GM12878 (cell line): ENCODE measurements around the gene TMPRSS6. TPM values are rescaled to one million over a fixed set of nuclear protein-coding genes. Genes with fewer than 3 reads are reported as not detected.

ENCODE experiments used
- ATAC-seq: fragments of 200-7000 bp; cut with Tn5 transposase; 3 replicates; pipeline ENCODE4 v1.9.1; 2020; ENCODE audit warnings: mild to moderate bottlenecking, moderate library complexity
- BruUV-seq: library from RNA; stranded (reverse); fragments of 400-500 nt; replicated peaks from 2 replicates; lab custom pipeline; 2021; lab: Mats Ljungman, UMichigan
- CTCF ChIA-PET: fragments of 300-600 bp; sonication (Branson Sonifier 250); formaldehyde crosslinking; extraction: SDS; loops from one replicate; lab custom pipeline; 2021; ENCODE audit warnings: inconsistent platforms; lab: Yijun Ruan, JAX
- POLR2A ChIA-PET: fragments of 350-600 bp; formaldehyde crosslinking; extraction: SDS; loops from one replicate; lab custom pipeline; 2021; ENCODE audit warnings: inconsistent platforms; lab: Charles Lee
- RAD21 ChIA-PET: fragments of 300-600 bp; sonication (Branson Sonifier 250); formaldehyde crosslinking; loops from one replicate; lab custom pipeline; 2023; ENCODE audit warnings: antibody characterized with exemption; ENCODE audit not compliant: unreplicated experiment; lab: Charles Lee
- SMC1A ChIA-PET: fragments of 300-600 bp; sonication (Branson Sonifier 250); formaldehyde crosslinking; loops from one replicate; lab custom pipeline; 2023; ENCODE audit not compliant: unreplicated experiment, uncharacterized antibody; lab: Charles Lee
- DNase-seq: peaks from one replicate; pipeline ENCODE4 v3.0.0-alpha.2; 2011; ENCODE audit warnings: low read depth, low spot score
- FAIRE-seq: peaks from 3 replicates; lab custom pipeline; 2011; peaks lifted over from hg19 to GRCh38; lab: Jason Lieb, UNC
- H2AFZ ChIP-seq: 2 replicates; pipeline ENCODE4 v1.6.0; 2011; ENCODE audit warnings: low read depth, low read length, control low read depth; ENCODE audit not compliant: control insufficient read depth
- H3K27ac ChIP-seq: 2 replicates; pipeline ENCODE4 v1.5.1; 2011; ENCODE audit warnings: control low read depth; ENCODE audit not compliant: control insufficient read depth, insufficient read depth
- H3K27me3 ChIP-seq, 2 experiments: replicated peaks in 1 of 2; 2 replicates each; pipeline versions ENCODE4 v1.6.0 to v1.6.1; 2011; ENCODE audit warnings: low read length in 1 of 2; ENCODE audit not compliant: control insufficient read depth in 2 of 2, insufficient read depth in 2 of 2
- H3K36me3 ChIP-seq, 2 experiments: 2 replicates each; pipeline ENCODE4 v1.5.1; 2011; ENCODE audit warnings: low read length in 1 of 2; ENCODE audit not compliant: control insufficient read depth in 2 of 2, insufficient read depth in 2 of 2
- H3K4me1 ChIP-seq: 2 replicates; pipeline ENCODE4 v1.6.1; 2011; ENCODE audit warnings: mild to moderate bottlenecking, low read length, moderate library complexity, mixed read lengths; ENCODE audit not compliant: control insufficient read depth, insufficient read depth
- H3K4me2 ChIP-seq: 2 replicates; pipeline ENCODE4 v1.6.0; 2011; ENCODE audit warnings: control low read depth; ENCODE audit not compliant: control insufficient read depth, insufficient read depth
- H3K4me3 ChIP-seq: fragments of 200-600 bp; sonication (generic); 2 replicates; pipeline ENCODE4 v1.5.1; 2016
- H3K79me2 ChIP-seq: 2 replicates; pipeline ENCODE4 v1.6.0; 2011; ENCODE audit warnings: low read length; ENCODE audit not compliant: control insufficient read depth, insufficient read depth
- H3K9ac ChIP-seq: 2 replicates; pipeline ENCODE4 v1.8.0; 2011; ENCODE audit warnings: low read length, control low read depth, mixed read lengths; ENCODE audit not compliant: control insufficient read depth, insufficient read depth
- H3K9me3 ChIP-seq: replicated peaks from 3 replicates; pipeline ENCODE4 v1.5.1; 2011; ENCODE audit warnings: mild to moderate bottlenecking, low read length; ENCODE audit not compliant: control insufficient read depth, insufficient read depth
- H4K20me1 ChIP-seq: 2 replicates; pipeline ENCODE4 v1.6.0; 2011; ENCODE audit not compliant: control insufficient read depth, insufficient read depth
- BMI1 ChIP-seq: fragments of 450-650 bp; IDR thresholded peaks from 2 replicates; pipeline ENCODE4 v1.6.1; 2016; ENCODE audit warnings: mild to moderate bottlenecking, moderate library complexity, borderline replicate concordance
- E4F1 ChIP-seq: fragments of 450-650 bp; IDR thresholded peaks from 2 replicates; pipeline ENCODE4 v1.6.1; 2018; ENCODE audit warnings: borderline replicate concordance, mild to moderate bottlenecking; ENCODE audit not compliant: partially characterized antibody
- EGR1 ChIP-seq, 2 experiments: IDR thresholded peaks; 1 replicate in 1 of 2; 2 replicates in 1 of 2; pipeline ENCODE4 v1.6.1; 2011 to 2012; ENCODE audit warnings: low read depth in 2 of 2, low read length in 2 of 2, borderline replicate concordance in 1 of 2, mild to moderate bottlenecking in 1 of 2, moderate library complexity in 1 of 2
- EZH2 ChIP-seq: IDR thresholded peaks from 2 replicates; pipeline ENCODE4 v1.6.1; 2012; ENCODE audit warnings: low read depth, mild to moderate bottlenecking, control low read depth, inconsistent platforms, low read length, borderline replicate concordance; ENCODE audit not compliant: control insufficient read depth
- FOS ChIP-seq: IDR thresholded peaks from 3 replicates; pipeline ENCODE4 v1.6.1; 2011; ENCODE audit warnings: borderline replicate concordance; ENCODE audit not compliant: insufficient read length; ENCODE audit errors: extremely low read depth
- NR2C2 ChIP-seq: IDR thresholded peaks from 2 replicates; pipeline ENCODE4 v1.6.1; 2011; ENCODE audit warnings: borderline replicate concordance, low read depth; ENCODE audit not compliant: control insufficient read depth, insufficient read length
- POLR2A ChIP-seq: IDR thresholded peaks from 2 replicates; pipeline ENCODE4 v1.6.1; 2011; ENCODE audit warnings: low read depth, mild to moderate bottlenecking, low read length
- POLR2AphosphoS2 ChIP-seq: IDR thresholded peaks from 2 replicates; pipeline ENCODE4 v1.6.1; 2011; ENCODE audit warnings: low read depth, mild to moderate bottlenecking, low read length, improper control_type of control experiment, moderate library complexity
- RCOR1 ChIP-seq: conservative IDR thresholded peaks from 2 replicates; pipeline ENCODE4 v1.6.1; 2012; ENCODE audit warnings: low read depth, low read length, improper control_type of control experiment
- SIN3A ChIP-seq: IDR thresholded peaks from 2 replicates; pipeline ENCODE4 v1.6.1; 2012; ENCODE audit warnings: low read depth, low read length, improper control_type of control experiment
- SKIL ChIP-seq: fragments of 450-650 bp; IDR thresholded peaks from 2 replicates; pipeline ENCODE4 v1.6.1; 2017; ENCODE audit warnings: mild to moderate bottlenecking, low read depth, inconsistent platforms; ENCODE audit not compliant: poor library complexity, severe bottlenecking
- SUZ12 ChIP-seq: fragments of 200-600 bp; sonication (generic); IDR thresholded peaks from one replicate; pipeline ENCODE4 v1.6.1; 2018; ENCODE audit warnings: antibody characterized with exemption, mild to moderate bottlenecking; ENCODE audit not compliant: unreplicated experiment
- ZNF24 ChIP-seq: fragments of 450-650 bp; IDR thresholded peaks from 2 replicates; pipeline ENCODE4 v1.6.1; 2017; ENCODE audit warnings: antibody characterized with exemption, mild to moderate bottlenecking
- ZNF592 ChIP-seq: fragments of 450-650 bp; IDR thresholded peaks from 2 replicates; pipeline ENCODE4 v1.6.1; 2017; ENCODE audit warnings: mild to moderate bottlenecking, moderate library complexity
- WGBS: methylation state at CpG from one replicate; pipeline ENCODE4 v1.1.6; 2016; ENCODE audit warnings: low lambda C conversion rate; ENCODE audit not compliant: insufficient replicate concordance, insufficient coverage; ENCODE audit errors: missing lambda C conversion rate; 5-methylcytosine and 5-hydroxymethylcytosine counted together
- in situ Hi-C: fragments of 300-500 bp; cut with MboI; formaldehyde crosslinking; loops from 9 replicates; pipeline ENCODE4 v1.14.3; 2018; ENCODE audit warnings: mixed read lengths
- intact Hi-C: fragments of 100-400 bp; cut with micrococcal nuclease; formaldehyde crosslinking; loops from one replicate; pipeline ENCODE4 v1.14.2; 2022; ENCODE audit not compliant: unreplicated experiment
- polyA plus RNA-seq, 11 experiments: library from polyadenylated mRNA; depleted of rRNA in 4 of 11; unstranded in 6 of 11; stranded (reverse) in 5 of 11; fragments of >200 nt; fragmentation: Nextera tagmentation in 4 of 11; fragmentation: Illumina TruSeq in 1 of 11; extraction: Ambion mirVana in 4 of 11; extraction: Trizol in 1 of 11; gene quantifications; 1 replicate in 1 of 11; 2 replicates in 10 of 11; pipeline versions ENCODE4 v1.2.1 to v1.2.3, GENCODE V29; 2011 to 2016; ENCODE audit warnings: inconsistent platforms in 2 of 11, missing spikeins in 2 of 11, low read depth in 1 of 11
- total RNA-seq, 4 experiments: library from RNA; depleted of rRNA in 3 of 4; stranded (reverse); fragments of >200 nt in 3 of 4; fragmentation: Illumina TruSeq in 1 of 4; extraction: Trizol in 1 of 4; gene quantifications; 2 replicates each; pipeline versions ENCODE4 v1.2.1 to v1.2.3, GENCODE V29; 2013 to 2021

Gene TMPRSS6
- total and polyA plus RNA-seq, 10 of the 15 experiments (the other 5 are each of a cell fraction or from before 2014, with no cell fraction given) = 0.06 to 0.69 (median 0.19) TPM; not detected in 6

- Histone ChIP-seq H3K36me3 (peaks cover 11 to 35% of the 10 kb centered on the region in 2 experiments; a peak in 3 of 4 replicates), H3K4me1 (peaks cover 15% of the 10 kb centered on the region), H4K20me1 (no peaks in the 10 kb centered on the region), H3K9me3 (no peaks in the 10 kb centered on the region), H3K9ac (no peak overlapping the region), H3K4me3 (no peak overlapping the region), H3K4me2 (no peak overlapping the region), H2AFZ (no peak overlapping the region), H3K79me2 (no peaks in the 10 kb centered on the region), H3K27me3 (no peaks in the 10 kb centered on the region), H3K27ac (no peak overlapping the region)
- ChIA-PET CTCF (interaction anchor here (0.6 to 4.4 kb wide), 12 partner anchors 14 to 304 kb away, joined by 3 to 31 read pairs (median 4); no protein-coding TSS in a partner anchor), POLR2A (interaction anchor here (0.9 to 2.1 kb wide), 3 partner anchors 10 to 73 kb away, joined by 3 to 8 read pairs (median 4); no protein-coding TSS in a partner anchor), SMC1A (interaction anchor here (0.6 to 1.5 kb wide), 6 partner anchors 16 to 134 kb away, joined by 3 to 5 read pairs (median 3); no protein-coding TSS in a partner anchor), RAD21 (interaction anchor here (0.6 to 3.2 kb wide), 5 partner anchors 22 to 78 kb away, joined by 3 to 22 read pairs (median 8); partner anchors contain the start of gene IL2RB)
- 67% methylated on average over 6 of the region's 7 CpGs for WGBS
- ATAC-seq (peak; percentile 32), FAIRE-seq (no peak), DNase-seq (no peak)
- BruUV-seq = TSS peak; percentile 49
- in situ Hi-C loops = no loop called here
- intact Hi-C loops = no loop called here
- TF ChIP-seq E4F1 = no peak
- TF ChIP-seq ZNF592 = no peak
- no peak for TF ChIP-seq RCOR1
- no peak for TF ChIP-seq EZH2
- no peak for TF ChIP-seq SKIL
- no peak for TF ChIP-seq SUZ12
- no peak for TF ChIP-seq ZNF24
- no peak for TF ChIP-seq SIN3A
- TF ChIP-seq EGR1 (IDR thresholded peaks at IDR 0.05; ENCODE audit: borderline replicate concordance in 1 of 2, low read depth in 2 of 2, low read length in 2 of 2) = 0 out of 3 replicates have a peak, but pooled peaks of 1 of the 2 experiments have one; percentile 43
- peak; percentile 62; the same call in 1 of the 2 replicates for TF ChIP-seq POLR2A
- TF ChIP-seq NR2C2 = no peak
- TF ChIP-seq POLR2AphosphoS2 = 0 out of 2 replicates have a peak, but pooled peaks have one; percentile 49
- TF ChIP-seq FOS = peak; percentile 35
- TF ChIP-seq BMI1 = no peak
These were observed 16.9 kb upstream of the TMPRSS6 start for GRCh38 chr22:37126383-37126782.
